HG02943 (cell line): ENCODE data around the gene SLC13A3.

ENCODE experiments used
- ATAC-seq: cut with Tn5 transposase; IDR thresholded peaks from one replicate; pipeline ENCODE4 v1.9.1; 2021; ENCODE audit warnings: mild to moderate bottlenecking, low read depth, moderate library complexity; ENCODE audit not compliant: unreplicated experiment

SLC13A3 gene

GRCh38 chr20:46563170-46563859 lies 87.9 kb downstream of the SLC13A3 start:
- ATAC-seq, result no peak

- no peak for ATAC-seq
These were observed 88.7 kb downstream of the SLC13A3 start for GRCh38 chr20:46562373-46563169.

- ATAC-seq, result no peak
These were observed 89.3 kb downstream of the SLC13A3 start for GRCh38 chr20:46562009-46562372.

GRCh38 chr20:46559685-46560440 lies 91.4 kb downstream of the SLC13A3 start:
- ATAC-seq, result no peak

- no peak for ATAC-seq
These were observed 92.3 kb downstream of the SLC13A3 start for GRCh38 chr20:46559001-46559400.

- ATAC-seq, result no peak
These were observed 92.7 kb downstream of the SLC13A3 start for GRCh38 chr20:46558511-46558959.

GRCh38 chr20:46557231-46557956 lies 93.9 kb downstream of the SLC13A3 start:
- no peak for ATAC-seq

- ATAC-seq, result no peak
These were observed 95.8 kb downstream of the SLC13A3 start for GRCh38 chr20:46555370-46555956.

GRCh38 chr20:46554828-46555227 lies 96.4 kb downstream of the SLC13A3 start:
- no peak for ATAC-seq

- no peak for ATAC-seq
These were observed 97.3 kb downstream of the SLC13A3 start for GRCh38 chr20:46553926-46554325.

GRCh38 chr20:46552460-46553420 lies 98.5 kb downstream of the SLC13A3 start:
- no peak for ATAC-seq

GRCh38 chr20:46551522-46552381 lies 99.5 kb downstream of the SLC13A3 start:
- ATAC-seq, result no peak

GRCh38 chr20:46550461-46550860 lies 100.8 kb downstream of the SLC13A3 start, which contains the start of gene OCSTAMP:
TSS of gene OCSTAMP (minus strand) at chr20:46550654. CDS start at chr20:46550560, 94 bp downstream.
- ATAC-seq, result no peak

- no peak for ATAC-seq
These were observed 101.9 kb downstream of the SLC13A3 start for GRCh38 chr20:46549188-46549972.

- ATAC-seq, result no peak
These were observed 102.6 kb downstream of the SLC13A3 start for GRCh38 chr20:46548688-46549087.

- no peak for ATAC-seq
These were observed 103.3 kb downstream of the SLC13A3 start for GRCh38 chr20:46547995-46548394.

- no peak for ATAC-seq
These were observed 104.3 kb downstream of the SLC13A3 start for GRCh38 chr20:46546936-46547335.
